Activated T-helper 1 cell treated with anti-CD3 and anti-CD28 coated beads, Interleukin-2, amount 50 U/mL, for 16 hours (primary cell): ENCODE results near the gene CNOT11.
"Not testable (repeated sequence)": the region's sequence is repeated elsewhere in the genome, so short reads cannot be mapped to it uniquely, and the experiment has no call there.

Experiments used
- DNase-seq, 2 donors: peaks; one replicate each; pipeline ENCODE4 v3.0.0-alpha.2; 2020; ENCODE audit warnings: low read depth in 1 of 2, low spot score in 1 of 2

CNOT11 gene

GRCh38 chr2:101244899-101245298, 7.8 kb upstream of the CNOT11 start:
- not testable (repeated sequence) for DNase-seq

GRCh38 chr2:101245468-101245867, 7.2 kb upstream of the CNOT11 start:
- not testable (repeated sequence) for DNase-seq

- not testable (repeated sequence) for DNase-seq
Measured at GRCh38 chr2:101248756-101249155, 3.9 kb upstream of the CNOT11 start.

- DNase-seq = no peak
Measured at GRCh38 chr2:101249826-101250225, 2.9 kb upstream of the CNOT11 start.

GRCh38 chr2:101251246-101251781, 1.4 kb upstream of the CNOT11 start:
- DNase-seq = not testable (repeated sequence)

- DNase-seq = no peak
Measured at GRCh38 chr2:101251844-101252407, 760 bp upstream of the CNOT11 start.

- DNase-seq = peak; percentile 55 to 73
Measured at GRCh38 chr2:101253013-101253702, 472 bp downstream of the CNOT11 start.

- no peak for DNase-seq
Measured at GRCh38 chr2:101253703-101254450, 1.2 kb downstream of the CNOT11 start.

- no peak for DNase-seq
Measured at GRCh38 chr2:101255501-101255900, 2.8 kb downstream of the CNOT11 start.

GRCh38 chr2:101256316-101256715, 3.6 kb downstream of the CNOT11 start:
- no peak for DNase-seq

GRCh38 chr2:101258804-101259203, 6.1 kb downstream of the CNOT11 start:
- DNase-seq = no peak

- no peak for DNase-seq
Measured at GRCh38 chr2:101262142-101262541, 9.5 kb downstream of the CNOT11 start.

- DNase-seq = no peak
Measured at GRCh38 chr2:101263377-101263800, 10.7 kb downstream of the CNOT11 start.

GRCh38 chr2:101264360-101264939, 11.8 kb downstream of the CNOT11 start:
- no peak for DNase-seq

- no peak for DNase-seq
Measured at GRCh38 chr2:101265893-101266499, 13.3 kb downstream of the CNOT11 start.

GRCh38 chr2:101267671-101268656, 15.3 kb downstream of the CNOT11 start:
- no peak for DNase-seq

- no peak for DNase-seq
Measured at GRCh38 chr2:101270700-101271259, 18.1 kb downstream of the CNOT11 start.

- no peak for DNase-seq
Measured at GRCh38 chr2:101272045-101272784, 19.5 kb downstream of the CNOT11 start.

- DNase-seq = no peak
Measured at GRCh38 chr2:101273056-101273455, 20.4 kb downstream of the CNOT11 start.
